Subcutaneous abdominal adipose tissue (tissue), 5 donors: ENCODE measurements around the gene SLC37A3.

Source experiments
- H3K27ac ChIP-seq: one replicate; pipeline ENCODE4 v1.7.0; 2013; ENCODE audit warnings: low read depth, mild to moderate bottlenecking, inconsistent platforms, low read length, moderate library complexity
- H3K27me3 ChIP-seq, 5 donors: one replicate each; pipeline ENCODE4 v1.7.0; 2013; ENCODE audit warnings: low read length in 5 of 5, inconsistent platforms in 1 of 5; ENCODE audit not compliant: control insufficient read depth in 5 of 5, insufficient read depth in 4 of 5
- H3K36me3 ChIP-seq, 5 donors: one replicate each; pipeline ENCODE4 v1.7.0; 2013; ENCODE audit warnings: low read length in 5 of 5; ENCODE audit not compliant: control insufficient read depth in 5 of 5, insufficient read depth in 5 of 5
- H3K4me1 ChIP-seq, 5 donors: one replicate each; pipeline ENCODE4 v1.7.0; 2013; ENCODE audit warnings: low read length in 5 of 5, mild to moderate bottlenecking in 3 of 5, moderate library complexity in 1 of 5; ENCODE audit not compliant: control insufficient read depth in 5 of 5, insufficient read depth in 5 of 5
- H3K4me3 ChIP-seq, 5 donors: one replicate each; pipeline ENCODE4 v1.7.0; 2013; ENCODE audit warnings: low read length in 5 of 5, low read depth in 1 of 5
- H3K9ac ChIP-seq, 5 donors: one replicate each; pipeline ENCODE4 v1.7.0; 2013; ENCODE audit warnings: low read length in 5 of 5, mild to moderate bottlenecking in 4 of 5, moderate library complexity in 3 of 5
- H3K9me3 ChIP-seq, 5 donors: one replicate each; pipeline ENCODE4 v1.7.0; 2013; ENCODE audit warnings: low read length in 5 of 5; ENCODE audit not compliant: control insufficient read depth in 5 of 5
- donor health status: healthy.
- donor health status: healthy.
- donor health status: healthy.
- donor health status: healthy.
- donor health status: healthy.

SLC37A3 gene

DNA sequence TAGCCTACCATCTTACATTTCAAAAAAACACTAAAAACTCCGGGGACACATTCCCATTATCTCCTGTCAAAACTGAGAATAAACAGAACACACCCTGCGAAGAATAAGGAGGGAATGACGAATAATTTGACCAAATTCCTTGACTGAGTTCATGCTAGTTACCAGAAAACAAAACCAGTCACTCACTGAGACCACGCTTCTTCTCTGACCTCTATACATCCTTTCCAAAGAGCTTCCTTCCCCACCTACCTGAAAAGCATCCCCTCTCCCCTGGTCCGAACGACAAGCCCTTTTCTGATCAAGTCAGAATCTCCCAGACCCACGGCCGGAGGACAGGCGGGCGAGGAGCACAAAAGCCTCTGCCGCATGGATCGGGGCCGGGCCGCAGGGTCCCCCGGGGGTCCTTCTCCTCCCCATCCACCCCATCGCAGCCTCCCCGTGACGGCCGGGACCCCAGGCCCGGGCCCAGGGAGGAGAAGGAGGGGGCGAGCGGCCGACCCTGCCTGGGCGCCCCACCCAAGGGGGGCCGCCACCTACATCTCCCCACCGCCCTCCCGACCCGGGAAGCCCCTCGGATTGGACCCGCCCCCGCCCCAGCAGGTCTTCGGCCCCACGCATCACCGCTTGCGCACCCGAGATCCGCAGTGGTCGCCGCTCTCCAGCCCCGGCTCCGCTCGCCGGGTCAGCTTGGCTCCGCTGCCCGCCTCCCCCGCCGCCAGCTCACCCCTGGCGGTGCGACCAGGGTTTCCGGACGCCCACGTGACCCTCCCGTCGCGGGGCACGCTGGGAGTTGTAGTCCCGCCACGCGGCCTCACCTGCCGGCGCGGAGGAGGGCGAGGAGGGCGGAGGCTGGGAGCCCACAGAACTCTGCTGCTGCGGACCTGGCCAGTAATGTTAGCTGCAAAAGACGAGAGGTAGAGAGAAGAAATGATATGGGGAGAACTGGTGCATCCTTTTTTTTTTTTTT is at the start of gene SLC37A3:
SLC37A3 (minus strand) TSS at position 747 of the 967 bp plus-strand sequence. CDS start 16,004 bp downstream, outside the sequence.
- no peaks in the 10 kb centered on the region for H3K36me3 ChIP-seq
- H3K9ac ChIP-seq, result peak within 1 kb of the TSS; percentile 50 to 92 (median 90)
- H3K4me3 ChIP-seq, result peak within 1 kb of the TSS; percentile 61 to 93 (median 82)
- H3K27ac ChIP-seq, result peak within 1 kb of the TSS; percentile 85
- H3K4me1 ChIP-seq, result peaks cover 0 to 20% (median 13%) of the 10 kb centered on the region in 5 donors
- no peaks in the 10 kb centered on the region for H3K27me3 ChIP-seq
- H3K9me3 ChIP-seq, result no peaks in the 10 kb centered on the region

- H3K36me3 ChIP-seq, result peaks cover under 1 to 13% (median 7%) of the 10 kb centered on the region in 5 donors
- H3K27ac ChIP-seq, result no peak overlapping the region
- H3K4me3 ChIP-seq, result no peak overlapping the region
- H3K4me1 ChIP-seq, result peaks cover 0 to 4% (median 0%) of the 10 kb centered on the region in 5 donors
- H3K9ac ChIP-seq, result no peak overlapping the region
- no peaks in the 10 kb centered on the region for H3K27me3 ChIP-seq
- no peaks in the 10 kb centered on the region for H3K9me3 ChIP-seq
Observed at GRCh38 chr7:140447841-140448240, 49.5 kb upstream of the SLC37A3 start.

GRCh38 chr7:140446467-140446866 is 48.1 kb upstream of the SLC37A3 start:
- H3K9ac ChIP-seq, result no peak overlapping the region

DNA sequence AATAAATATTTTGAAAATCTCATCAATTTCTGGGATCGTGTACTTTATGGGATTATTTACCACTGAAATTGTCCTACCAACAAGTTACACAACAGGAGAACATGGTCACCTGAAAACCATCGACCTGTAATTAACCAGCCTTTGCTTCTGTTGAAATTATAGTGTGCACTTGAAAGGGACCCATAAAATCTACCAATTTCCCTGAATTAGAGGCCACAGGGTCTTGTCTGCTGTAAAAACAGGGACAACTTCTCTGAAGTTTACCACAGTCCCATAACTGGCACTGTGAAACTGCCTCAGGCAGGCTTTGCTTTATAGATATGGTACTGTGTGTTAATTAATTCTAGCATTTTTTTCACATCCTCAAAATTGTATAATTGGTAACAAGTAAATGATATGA is 43.2 kb upstream of the SLC37A3 start:
- H3K27me3 ChIP-seq, result no peaks in the 10 kb centered on the region
- H3K27ac ChIP-seq, result no peak overlapping the region
- no peak overlapping the region for H3K9ac ChIP-seq
- no peaks in the 10 kb centered on the region for H3K4me1 ChIP-seq
- no peaks in the 10 kb centered on the region for H3K9me3 ChIP-seq
- H3K4me3 ChIP-seq, result no peak overlapping the region
- no peaks in the 10 kb centered on the region for H3K36me3 ChIP-seq

More at GRCh38 chr7:140446467-140446866, 48.1 kb upstream of the SLC37A3 start:
- no peak overlapping the region for H3K27ac ChIP-seq
- H3K36me3 ChIP-seq, result peaks cover 0 to 2% (median 0%) of the 10 kb centered on the region in 5 donors
- no peaks in the 10 kb centered on the region for H3K9me3 ChIP-seq
- H3K4me3 ChIP-seq, result no peak overlapping the region
- H3K4me1 ChIP-seq, result peaks cover 0 to 4% (median 0%) of the 10 kb centered on the region in 5 donors
- no peaks in the 10 kb centered on the region for H3K27me3 ChIP-seq

DNA sequence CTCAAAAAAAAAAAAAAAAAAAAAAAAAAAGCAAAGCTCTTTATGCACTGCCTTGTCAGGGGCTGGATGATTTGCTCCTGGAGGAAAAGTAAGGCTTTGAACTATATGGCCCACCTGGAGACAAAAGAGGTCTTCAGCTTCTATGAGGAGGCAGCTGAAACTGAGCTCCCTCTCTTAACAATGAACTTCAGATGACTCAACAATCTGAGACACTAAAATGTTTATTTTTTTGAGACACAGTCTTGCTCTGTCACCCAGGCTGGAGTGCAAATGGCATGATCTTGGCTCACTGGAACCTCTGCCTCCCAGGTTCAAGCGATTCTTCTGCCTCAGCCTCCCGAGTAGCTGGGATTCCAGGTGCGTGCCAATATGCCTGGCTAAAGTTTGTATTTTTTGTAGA is 42.3 kb upstream of the SLC37A3 start:
- no peaks in the 10 kb centered on the region for H3K9me3 ChIP-seq
- no peak overlapping the region for H3K9ac ChIP-seq
- no peak overlapping the region for H3K4me3 ChIP-seq
- H3K27me3 ChIP-seq, result peaks cover 0 to 3% (median 0%) of the 10 kb centered on the region in 5 donors
- H3K4me1 ChIP-seq, result peaks cover 0 to under 1% (median 0%) of the 10 kb centered on the region in 5 donors
- no peak overlapping the region for H3K27ac ChIP-seq
- H3K36me3 ChIP-seq, result no peaks in the 10 kb centered on the region

- no peaks in the 10 kb centered on the region for H3K9me3 ChIP-seq
- H3K4me3 ChIP-seq, result no peak overlapping the region
- no peak overlapping the region for H3K27ac ChIP-seq
- H3K36me3 ChIP-seq, result no peaks in the 10 kb centered on the region
- H3K4me1 ChIP-seq, result peaks cover 0 to 6% (median 0%) of the 10 kb centered on the region in 5 donors
- no peak overlapping the region for H3K9ac ChIP-seq
- peaks cover 0 to 6% (median 0%) of the 10 kb centered on the region in 5 donors for H3K27me3 ChIP-seq
Observed at GRCh38 chr7:140439359-140439758, 41.0 kb upstream of the SLC37A3 start.

DNA sequence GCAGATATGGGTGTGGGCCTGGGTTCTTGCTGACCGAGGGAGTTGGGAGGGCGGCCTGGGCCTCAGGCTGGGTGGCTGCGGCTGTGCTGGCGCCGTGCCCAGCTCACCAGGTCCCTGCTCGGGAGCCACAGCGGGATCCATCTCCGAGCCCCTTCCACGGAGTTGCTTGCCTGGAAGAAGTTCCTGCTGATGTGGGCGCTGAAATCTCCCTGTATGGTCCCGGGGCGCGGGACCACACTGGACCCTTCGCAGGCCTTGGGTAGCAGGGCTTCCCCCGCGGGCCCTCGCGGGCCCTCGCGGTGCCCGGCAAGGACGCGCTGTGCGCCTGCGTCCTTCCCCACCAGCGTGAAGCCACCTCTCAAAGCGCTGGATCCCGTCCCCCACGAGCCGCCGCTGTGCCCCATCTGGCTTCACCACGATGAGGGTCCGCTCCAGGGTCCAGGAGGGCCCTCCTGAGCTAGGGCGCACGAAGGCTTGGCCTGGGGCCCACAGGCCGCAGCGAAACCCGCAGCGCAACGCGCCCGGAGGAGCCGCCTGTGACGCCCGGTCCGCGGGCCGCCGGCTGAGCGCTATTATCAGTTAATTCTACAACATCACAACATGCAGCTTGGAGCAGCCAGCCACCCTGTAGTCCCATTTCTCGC is 37.0 kb upstream of the SLC37A3 start:
- no peaks in the 10 kb centered on the region for H3K36me3 ChIP-seq
- no peak overlapping the region for H3K27ac ChIP-seq
- no peak overlapping the region for H3K4me3 ChIP-seq
- H3K9me3 ChIP-seq, result no peaks in the 10 kb centered on the region
- peaks cover 0 to 6% (median 0%) of the 10 kb centered on the region in 5 donors for H3K27me3 ChIP-seq
- peak overlapping the region in 1 of 5 donors; percentile 4 for H3K9ac ChIP-seq
- H3K4me1 ChIP-seq, result peaks cover 0 to 6% (median 0%) of the 10 kb centered on the region in 5 donors

- Histone ChIP-seq H3K27me3 (peaks cover 0 to 6% (median 0%) of the 10 kb centered on the region in 5 donors), H3K4me3 (no peak overlapping the region), H3K9ac (no peak overlapping the region), H3K36me3 (no peaks in the 10 kb centered on the region), H3K4me1 (peaks cover 0 to 6% (median 0%) of the 10 kb centered on the region in 5 donors), H3K27ac (no peak overlapping the region), H3K9me3 (no peaks in the 10 kb centered on the region)
Observed at GRCh38 chr7:140433396-140433795, 35.1 kb upstream of the SLC37A3 start.

- Histone ChIP-seq H3K27ac (no peak overlapping the region), H3K4me3 (no peak overlapping the region), H3K27me3 (peaks cover 0 to 3% (median 0%) of the 10 kb centered on the region in 5 donors), H3K9me3 (no peaks in the 10 kb centered on the region), H3K36me3 (no peaks in the 10 kb centered on the region), H3K9ac (no peak overlapping the region), H3K4me1 (peaks cover 0 to 7% (median 0%) of the 10 kb centered on the region in 5 donors)
Observed at GRCh38 chr7:140426130-140426529, 27.8 kb upstream of the SLC37A3 start.

- H3K9ac ChIP-seq, result no peak overlapping the region
- peaks cover 0 to 7% (median 0%) of the 10 kb centered on the region in 5 donors for H3K4me1 ChIP-seq
Observed at GRCh38 chr7:140425718-140426117, 27.4 kb upstream of the SLC37A3 start.

More at GRCh38 chr7:140425718-140426117, 27.4 kb upstream of the SLC37A3 start:
- Histone ChIP-seq H3K27me3 (peaks cover 0 to 3% (median 0%) of the 10 kb centered on the region in 5 donors), H3K4me3 (no peak overlapping the region), H3K27ac (no peak overlapping the region), H3K9me3 (no peaks in the 10 kb centered on the region), H3K36me3 (no peaks in the 10 kb centered on the region)
